ENCODE measurements around the gene PDZD2. TPM values are rescaled to one million over a fixed set of nuclear protein-coding genes. Genes with fewer than 3 reads are reported as not detected.

Gene PDZD2
- total and polyA plus RNA-seq, 2 donors (not counting 3 experiments of a cell fraction or from before 2014, with no cell fraction given): 0.66 to 6.9 TPM

- ChIA-PET CTCF (interaction anchor here (0.7 kb wide), 1 partner anchor 1059 kb away, joined by 3 read pairs; no protein-coding TSS in a partner anchor), POLR2A (no interaction called here)
- Histone ChIP-seq H3K9me1 (replicated peaks; ENCODE audit: control insufficient read depth, extremely low read depth, insufficient read depth, low read length) (no peaks in the 10 kb centered on the region), H3K9ac (replicated peaks; ENCODE audit: extremely low read depth, insufficient read depth, low read length) (no peak overlapping the region), H3K27ac (ENCODE audit: insufficient read depth, low read depth, low read length) (no peak overlapping the region), H3K4me3 (replicated peaks in 1 of 3; ENCODE audit: insufficient read depth in 1 of 3, low read depth in 1 of 3, low read length in 3 of 3) (no peak overlapping the region), H3K4me1 (ENCODE audit: control insufficient read depth, extremely low read depth, insufficient read depth, low read length) (no peaks in the 10 kb centered on the region), H3K27me3 (ENCODE audit: control insufficient read depth in 2 of 2, insufficient read depth in 2 of 2, low read length in 2 of 2) (no peaks in the 10 kb centered on the region), H3K9me3 (replicated peaks; ENCODE audit: control insufficient read depth, insufficient read depth, low read length) (no peaks in the 10 kb centered on the region), H3K79me2 (ENCODE audit: control insufficient read depth, insufficient read depth, low read length) (no peaks in the 10 kb centered on the region), H3K36me3 (ENCODE audit: control insufficient read depth in 2 of 2, extremely low read depth in 1 of 2, insufficient read depth in 2 of 2, low read length in 2 of 2) (no peaks in the 10 kb centered on the region), H4K20me1 (replicated peaks; ENCODE audit: control insufficient read depth, extremely low read depth, insufficient read depth, low read length) (no peaks in the 10 kb centered on the region), H2AFZ (ENCODE audit: low read depth, low read length) (no peak overlapping the region), H3K4me2 (ENCODE audit: insufficient read depth, low read length) (no peak overlapping the region)
- BruUV-seq (replicated peaks): no TSS peak
- intact Hi-C loops (cut with micrococcal nuclease): no loop called here
- dilution Hi-C loops (cut with MboI; ENCODE audit: extremely low pct_ligation_motif_present, low sequenced_read_pairs): no loop called here
- DNase-seq (ENCODE audit: low read depth, low spot score): no peak
- FAIRE-seq: no peak
- no peak for TF ChIP-seq POLR2A (IDR thresholded peaks at IDR 0.05; ENCODE audit: low read depth, low read length)
- TF ChIP-seq CTCF (IDR thresholded peaks at IDR 0.05; ENCODE audit: extremely low read depth in 1 of 2, insufficient read depth in 1 of 2, low read depth in 1 of 2, low read length in 2 of 2): no peak
- TF ChIP-seq MAX (IDR thresholded peaks at IDR 0.05; ENCODE audit: insufficient read depth, insufficient read length): no peak
- TF ChIP-seq FOS (IDR thresholded peaks at IDR 0.05; ENCODE audit: borderline replicate concordance, insufficient read depth, low read length): no peak
- no peak for TF ChIP-seq MYC (IDR thresholded peaks at IDR 0.05; ENCODE audit: low read depth, low read length)
Measured at GRCh38 chr5:31815376-31815775, 176.4 kb downstream of the PDZD2 start.

GRCh38 chr5:31819926-31820516, 181.1 kb downstream of the PDZD2 start:
- Histone ChIP-seq H3K27ac (ENCODE audit: insufficient read depth, low read depth, low read length) (no peak overlapping the region), H3K36me3 (ENCODE audit: control insufficient read depth in 2 of 2, extremely low read depth in 1 of 2, insufficient read depth in 2 of 2, low read length in 2 of 2) (no peaks in the 10 kb centered on the region), H3K9me3 (replicated peaks; ENCODE audit: control insufficient read depth, insufficient read depth, low read length) (no peaks in the 10 kb centered on the region), H3K79me2 (ENCODE audit: control insufficient read depth, insufficient read depth, low read length) (no peaks in the 10 kb centered on the region), H3K9me1 (replicated peaks; ENCODE audit: control insufficient read depth, extremely low read depth, insufficient read depth, low read length) (no peaks in the 10 kb centered on the region), H3K4me3 (replicated peaks in 1 of 3; ENCODE audit: insufficient read depth in 1 of 3, low read depth in 1 of 3, low read length in 3 of 3) (no peak overlapping the region), H3K4me1 (ENCODE audit: control insufficient read depth, extremely low read depth, insufficient read depth, low read length) (no peaks in the 10 kb centered on the region), H3K27me3 (ENCODE audit: control insufficient read depth in 2 of 2, insufficient read depth in 2 of 2, low read length in 2 of 2) (no peaks in the 10 kb centered on the region), H3K9ac (replicated peaks; ENCODE audit: extremely low read depth, insufficient read depth, low read length) (no peak overlapping the region), H3K4me2 (ENCODE audit: insufficient read depth, low read length) (no peak overlapping the region), H4K20me1 (replicated peaks; ENCODE audit: control insufficient read depth, extremely low read depth, insufficient read depth, low read length) (no peaks in the 10 kb centered on the region), H2AFZ (ENCODE audit: low read depth, low read length) (no peak overlapping the region)
- FAIRE-seq: no peak
- no peak for TF ChIP-seq FOS (IDR thresholded peaks at IDR 0.05; ENCODE audit: borderline replicate concordance, insufficient read depth, low read length)
- no peak for TF ChIP-seq CTCF (IDR thresholded peaks at IDR 0.05; ENCODE audit: extremely low read depth in 1 of 2, insufficient read depth in 1 of 2, low read depth in 1 of 2, low read length in 2 of 2)
- no peak for TF ChIP-seq JUN (IDR thresholded peaks at IDR 0.05; ENCODE audit: borderline replicate concordance, insufficient read depth, insufficient read length, low read depth)
- POLR2A ChIA-PET: no interaction called here
- intact Hi-C loops (cut with micrococcal nuclease): no loop called here
- BruUV-seq (replicated peaks): no TSS peak
- no peak for DNase-seq (ENCODE audit: low read depth, low spot score)
- dilution Hi-C loops (cut with MboI; ENCODE audit: extremely low pct_ligation_motif_present, low sequenced_read_pairs): no loop called here
- CTCF ChIA-PET: interaction anchor here (1.1 to 4.1 kb wide), 2 partner anchors 11 to 257 kb away, joined by 4 to 18 read pairs; no protein-coding TSS in a partner anchor

Measured in endothelial cell of umbilical vein (primary cell).